HepG2 (cell line): ENCODE data around the gene MAP2K1. TPM values are rescaled to one million over a fixed set of nuclear protein-coding genes. Genes with fewer than 3 reads are reported as not detected.
A peak's percentile ranks its signal among the peaks of the same experiment; 100 is the strongest.

ENCODE experiments used
- ATAC-seq: fragments of 200-7000 bp; cut with Tn5 transposase; 3 replicates; pipeline ENCODE4 v1.9.1; 2020; ENCODE audit warnings: mild to moderate bottlenecking, moderate library complexity
- BruUV-seq: library from RNA; stranded (reverse); fragments of 400-500 nt; replicated peaks from 2 replicates; lab custom pipeline; 2021; lab: Mats Ljungman, UMichigan
- CTCF ChIA-PET: fragments of 300-600 bp; formaldehyde crosslinking; extraction: SDS; loops from one replicate; lab custom pipeline; 2021; ENCODE audit warnings: low total read pairs, inconsistent platforms, low intra/inter-chr PET ratio; lab: Yijun Ruan, JAX
- POLR2A ChIA-PET: fragments of 350-600 bp; sonication (Branson Sonifier 250); formaldehyde crosslinking; loops from one replicate; lab custom pipeline; 2020; ENCODE audit warnings: antibody characterized with exemption, inconsistent platforms; lab: Yijun Ruan, JAX
- DNase-seq: peaks from one replicate; pipeline ENCODE4 v3.0.0-alpha.2; 2015; ENCODE audit warnings: low spot score
- FAIRE-seq: peaks from 3 replicates; lab custom pipeline; 2011; peaks lifted over from hg19 to GRCh38; lab: Jason Lieb, UNC
- H2AFZ ChIP-seq: one replicate; pipeline ENCODE4 v1.6.1; 2011; ENCODE audit warnings: low read length, inconsistent platforms
- H3K27ac ChIP-seq: fragments of 300-600 bp; 3 replicates; pipeline ENCODE4 v1.8.0; 2011; ENCODE audit warnings: mixed run types, mild to moderate bottlenecking, mixed read lengths, low read length, inconsistent platforms; ENCODE audit not compliant: insufficient read depth; ENCODE audit errors: extremely low read length
- H3K27me3 ChIP-seq, 2 experiments: fragments of 200-600 bp in 1 of 2; 2 replicates in 1 of 2; 3 replicates in 1 of 2; pipeline versions ENCODE4 v1.6.0 to v1.8.0; 2011; ENCODE audit warnings: low read length in 2 of 2, mild to moderate bottlenecking in 2 of 2, moderate library complexity in 2 of 2, inconsistent platforms in 1 of 2; ENCODE audit not compliant: insufficient read depth in 2 of 2, control insufficient read depth in 1 of 2
- H3K36me3 ChIP-seq, 2 experiments: fragments of 200-600 bp in 1 of 2; replicated peaks in 1 of 2; 2 replicates in 1 of 2; 3 replicates in 1 of 2; pipeline versions ENCODE4 v1.5.1 to v1.8.0; 2011; ENCODE audit warnings: low read length in 2 of 2, inconsistent platforms in 1 of 2; ENCODE audit not compliant: insufficient read depth in 2 of 2, control insufficient read depth in 1 of 2
- H3K4me1 ChIP-seq: 2 replicates; pipeline ENCODE4 v1.5.1; 2012; ENCODE audit warnings: low read length, inconsistent platforms; ENCODE audit not compliant: insufficient read depth
- H3K4me2 ChIP-seq: 2 replicates; pipeline ENCODE4 v1.6.0; 2011; ENCODE audit warnings: low read depth, low read length, inconsistent platforms
- H3K4me3 ChIP-seq, 3 experiments: fragments of 200-600 bp in 1 of 3; sonication (generic), shearing (Covaris generic) in 1 of 3; replicated peaks in 1 of 3; 2 replicates each; pipeline ENCODE4 v1.5.1; 2011 to 2016; ENCODE audit warnings: low read length in 3 of 3, inconsistent platforms in 2 of 3, low read depth in 2 of 3, mild to moderate bottlenecking in 2 of 3, control low read depth in 1 of 3, mixed read lengths in 1 of 3; ENCODE audit not compliant: insufficient read depth in 1 of 3
- H3K79me2 ChIP-seq: one replicate; pipeline ENCODE4 v1.6.1; 2011; ENCODE audit warnings: low read length, inconsistent platforms; ENCODE audit not compliant: insufficient read depth
- H3K9ac ChIP-seq: 2 replicates; pipeline ENCODE4 v1.6.0; 2011; ENCODE audit warnings: mild to moderate bottlenecking, low read depth, low read length, inconsistent platforms; ENCODE audit not compliant: insufficient read depth
- H3K9me3 ChIP-seq: 2 replicates; pipeline ENCODE4 v1.5.1; 2012; ENCODE audit warnings: mild to moderate bottlenecking, low read length
- H4K20me1 ChIP-seq: 2 replicates; pipeline ENCODE4 v1.6.0; 2011; ENCODE audit warnings: inconsistent platforms, mild to moderate bottlenecking, low read length, moderate library complexity; ENCODE audit not compliant: insufficient read depth
- FOXP1 ChIP-seq, 2 experiments: fragments of 450-650 bp in 1 of 2; IDR thresholded peaks; 2 replicates each; pipeline ENCODE4 v1.6.1; 2017 to 2018; ENCODE audit warnings: antibody characterized with exemption in 1 of 2
- GABPB1 ChIP-seq: IDR thresholded peaks from 2 replicates; pipeline ENCODE4 v1.6.1; 2016; ENCODE audit warnings: mild to moderate bottlenecking, missing genetic modification reagents, moderate library complexity, missing compliant biosample characterization
- LCORL ChIP-seq, 2 experiments: fragments of 450-650 bp in 1 of 2; sonication (generic) in 1 of 2; formaldehyde crosslinking in 1 of 2; IDR thresholded peaks; 2 replicates each; pipeline versions ENCODE4 v1.5.0 to v1.6.1; 2017 to 2020; ENCODE audit warnings: antibody characterized with exemption in 1 of 2, missing genetic modification reagents in 1 of 2
- MAFK ChIP-seq, 2 experiments: IDR thresholded peaks in 1 of 2; conservative IDR thresholded peaks in 1 of 2; 2 replicates each; pipeline ENCODE4 v1.6.1; 2011; ENCODE audit warnings: improper control_type of control experiment in 2 of 2, low read length in 2 of 2
- MTF1 ChIP-seq: sonication (generic); formaldehyde crosslinking; IDR thresholded peaks from 2 replicates; pipeline ENCODE4 v1.5.0; 2020; ENCODE audit warnings: missing genetic modification reagents
- U2AF1 ChIP-seq: fragments of 200-400 bp; formaldehyde crosslinking; optimal IDR thresholded peaks from 2 replicates; pipeline ENCODE3; 2017; ENCODE audit warnings: mild to moderate bottlenecking, low read depth, low read length
- WIZ ChIP-seq: sonication (generic); formaldehyde crosslinking; IDR thresholded peaks from 2 replicates; pipeline ENCODE4 v1.5.1; 2020; ENCODE audit warnings: mild to moderate bottlenecking, missing genetic modification reagents
- ZC3H4 ChIP-seq: sonication (generic); formaldehyde crosslinking; IDR thresholded peaks from 2 replicates; pipeline ENCODE4 v1.4.0; 2020; ENCODE audit warnings: missing genetic modification reagents, borderline replicate concordance
- ZNF205 ChIP-seq: IDR thresholded peaks from 2 replicates; pipeline ENCODE4 v1.6.1; 2018; ENCODE audit warnings: missing biosample characterization, missing genetic modification reagents
- ZNF430 ChIP-seq: sonication (generic); formaldehyde crosslinking; IDR thresholded peaks from 2 replicates; pipeline ENCODE4 v1.9.0; 2021; ENCODE audit warnings: mild to moderate bottlenecking, missing genetic modification reagents
- ZNF607 ChIP-seq: sonication (generic); formaldehyde crosslinking; IDR thresholded peaks from 2 replicates; pipeline ENCODE4 v1.5.1; 2020; ENCODE audit warnings: missing genetic modification reagents, mild to moderate bottlenecking, borderline replicate concordance
- ZNF747 ChIP-seq: sonication (generic); formaldehyde crosslinking; IDR thresholded peaks from 2 replicates; pipeline ENCODE4 v1.8.1; 2023; ENCODE audit warnings: missing genetic modification reagents, mild to moderate bottlenecking, borderline replicate concordance
- WGBS: methylation state at CpG from one replicate; pipeline ENCODE4 v1.1.6; 2017; ENCODE audit warnings: low lambda C conversion rate; 5-methylcytosine and 5-hydroxymethylcytosine counted together
- in situ Hi-C: cut with HindIII; loops from 2 replicates; pipeline ENCODE4 v1.10.0; 2017; ENCODE audit warnings: low pct_unique_long_range_greater_than_20kb; ENCODE audit not compliant: extremely low pct_ligation_motif_present
- intact Hi-C: fragments of 100-400 bp; cut with micrococcal nuclease; formaldehyde crosslinking; loops from one replicate; pipeline ENCODE4 v1.10.0; 2022; ENCODE audit not compliant: unreplicated experiment
- polyA plus RNA-seq, 8 experiments: library from polyadenylated mRNA; depleted of rRNA in 3 of 8; stranded (reverse) in 7 of 8; unstranded in 1 of 8; fragments of >200 nt; fragmentation: Illumina TruSeq in 4 of 8; extraction: Trizol in 4 of 8; gene quantifications; 2 replicates each; pipeline versions ENCODE4 v1.2.1 to v1.2.3, GENCODE V29; 2011 to 2016; ENCODE audit warnings: low read depth in 4 of 8, missing spikeins in 1 of 8, mixed read lengths in 1 of 8; ENCODE audit not compliant: insufficient read depth in 1 of 8
- total RNA-seq, 5 experiments: library from RNA; depleted of rRNA; stranded (reverse); fragments of >200 nt; fragmentation: Illumina TruSeq; extraction: Trizol; gene quantifications; 2 replicates each; pipeline ENCODE4 v1.2.3, GENCODE V29; 2016; ENCODE audit warnings: low read depth in 1 of 5
- TF ChIP-seq, protein P1 (sequence below): IDR thresholded peaks from 2 replicates; pipeline ENCODE4 v1.6.1; 2018; ENCODE audit warnings: missing genetic modification reagents
- TF ChIP-seq, protein P2 (sequence below): sonication (generic); formaldehyde crosslinking; IDR thresholded peaks from 2 replicates; pipeline ENCODE4 v1.4.0; 2020; ENCODE audit warnings: missing genetic modification reagents
- TF ChIP-seq, protein P3 (sequence below), 2 experiments: sonication (generic) in 1 of 2; formaldehyde crosslinking in 1 of 2; IDR thresholded peaks; 2 replicates each; pipeline versions ENCODE4 v1.5.1 to v1.6.1; 2011 to 2020; ENCODE audit warnings: borderline replicate concordance in 1 of 2, low read depth in 1 of 2, low read length in 1 of 2, mild to moderate bottlenecking in 1 of 2, missing genetic modification reagents in 1 of 2, moderate library complexity in 1 of 2
- TF ChIP-seq, protein P4 (sequence below): sonication (generic); formaldehyde crosslinking; IDR thresholded peaks from 2 replicates; pipeline ENCODE4 v1.5.0; 2020; ENCODE audit warnings: missing genetic modification reagents, mild to moderate bottlenecking, borderline replicate concordance

MAP2K1 gene
- total and polyA plus RNA-seq, 2 of the 13 experiments (the other 11 are each of a cell fraction or from before 2014, with no cell fraction given): 24.1 to 49.2 TPM

DNA sequence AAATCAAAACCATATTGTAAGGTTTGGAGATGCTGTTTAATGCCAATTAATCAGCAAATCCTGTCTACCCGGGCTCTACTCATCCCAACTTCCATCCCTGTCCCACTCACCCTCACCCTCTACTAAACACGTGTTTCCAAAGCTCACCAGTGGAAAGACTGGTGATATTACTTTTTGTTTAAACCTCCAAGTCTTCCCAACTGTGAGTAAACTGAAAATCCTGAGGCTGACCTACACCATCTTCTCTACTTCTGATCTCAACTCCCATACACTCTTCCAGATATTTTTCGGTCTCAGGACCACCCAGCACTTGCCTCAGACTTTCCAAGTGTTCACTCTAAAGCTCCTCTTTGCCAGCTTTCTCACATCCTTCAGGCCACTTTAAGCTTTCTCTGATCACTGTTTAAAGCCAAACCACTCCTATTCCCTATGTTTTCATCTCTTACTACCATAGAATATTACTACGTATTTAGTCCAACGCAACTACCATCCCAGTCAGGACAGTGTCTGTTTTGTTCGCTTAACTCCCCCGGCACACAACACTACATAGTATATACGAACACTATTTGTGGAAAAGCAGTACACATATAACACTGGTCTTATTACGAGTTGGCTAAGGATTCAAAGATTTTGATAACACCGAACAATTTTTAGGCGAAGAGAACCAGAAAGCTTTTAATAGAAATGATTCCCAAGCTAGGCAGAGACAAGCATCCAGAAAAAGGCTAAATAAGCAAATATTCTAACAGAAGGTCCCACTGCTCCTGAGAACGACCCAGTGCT is 117.3 kb downstream of the MAP2K1 start:
- TSS peak; percentile 69 for BruUV-seq
- POLR2A ChIA-PET: interaction anchor here (0.5 to 1.3 kb wide), 2 partner anchors 9 to 121 kb away, joined by 3 read pairs; no protein-coding TSS in a partner anchor
- no peak for DNase-seq
- CTCF ChIA-PET: no interaction called here
- intact Hi-C loops (no loop called here), in situ Hi-C loops (no loop called here)
- Histone ChIP-seq H3K4me3 (peak overlapping the region; percentile 69 to 100 (median 88)), H3K27me3 (peaks cover 0 to 5% of the 10 kb centered on the region in 2 experiments; a peak in 1 of 5 replicates), H3K79me2 (peaks cover 55% of the 10 kb centered on the region), H3K4me2 (peak overlapping the region; percentile 93), H3K4me1 (peaks cover 50% of the 10 kb centered on the region), H2AFZ (no peak overlapping the region), H3K27ac (peak overlapping the region; percentile 89), H3K9me3 (no peaks in the 10 kb centered on the region), H3K36me3 (peaks cover 6 to 42% of the 10 kb centered on the region in 2 experiments; a peak in 4 of 5 replicates), H4K20me1 (peaks cover 31% of the 10 kb centered on the region), H3K9ac (peak overlapping the region; percentile 96)
- ATAC-seq: no peak
- FAIRE-seq: no peak
- WGBS: under 1% methylated on average over 12 of the region's 12 CpGs
- TF ChIP-seq U2AF1 (peak; percentile 66), LCORL (IDR thresholded peaks at IDR 0.05) (no peak), LCORL (CRISPR knock-in tag; IDR thresholded peaks at IDR 0.05) (no peak), ZNF607 (no peak), GABPB1 (no peak), MTF1 (CRISPR knock-in tag) (no peak), ZNF747 (CRISPR knock-in tag) (no peak), ZNF205 (CRISPR knock-in tag) (0 out of 2 replicates have a peak, but pooled peaks have one; percentile 5), ZC3H4 (CRISPR knock-in tag) (no peak), ZNF430 (no peak), FOXP1 (IDR thresholded peaks at IDR 0.05) (no peak), FOXP1 (CRISPR knock-in tag; IDR thresholded peaks at IDR 0.05) (no peak), WIZ (CRISPR knock-in tag) (no peak), MAFK (conservative IDR thresholded peaks at IDR 0.05 in 1 of 2, IDR thresholded peaks at IDR 0.05 in 1 of 2; ENCODE audit: low read length in 2 of 2) (peak; percentile 24 to 32; a peak in 1 of 4 replicates)
- TF ChIP-seq, protein P1, sequence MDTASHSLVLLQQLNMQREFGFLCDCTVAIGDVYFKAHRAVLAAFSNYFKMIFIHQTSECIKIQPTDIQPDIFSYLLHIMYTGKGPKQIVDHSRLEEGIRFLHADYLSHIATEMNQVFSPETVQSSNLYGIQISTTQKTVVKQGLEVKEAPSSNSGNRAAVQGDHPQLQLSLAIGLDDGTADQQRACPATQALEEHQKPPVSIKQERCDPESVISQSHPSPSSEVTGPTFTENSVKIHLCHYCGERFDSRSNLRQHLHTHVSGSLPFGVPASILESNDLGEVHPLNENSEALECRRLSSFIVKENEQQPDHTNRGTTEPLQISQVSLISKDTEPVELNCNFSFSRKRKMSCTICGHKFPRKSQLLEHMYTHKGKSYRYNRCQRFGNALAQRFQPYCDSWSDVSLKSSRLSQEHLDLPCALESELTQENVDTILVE (CRISPR knock-in tag): no peak
- TF ChIP-seq, protein P2, sequence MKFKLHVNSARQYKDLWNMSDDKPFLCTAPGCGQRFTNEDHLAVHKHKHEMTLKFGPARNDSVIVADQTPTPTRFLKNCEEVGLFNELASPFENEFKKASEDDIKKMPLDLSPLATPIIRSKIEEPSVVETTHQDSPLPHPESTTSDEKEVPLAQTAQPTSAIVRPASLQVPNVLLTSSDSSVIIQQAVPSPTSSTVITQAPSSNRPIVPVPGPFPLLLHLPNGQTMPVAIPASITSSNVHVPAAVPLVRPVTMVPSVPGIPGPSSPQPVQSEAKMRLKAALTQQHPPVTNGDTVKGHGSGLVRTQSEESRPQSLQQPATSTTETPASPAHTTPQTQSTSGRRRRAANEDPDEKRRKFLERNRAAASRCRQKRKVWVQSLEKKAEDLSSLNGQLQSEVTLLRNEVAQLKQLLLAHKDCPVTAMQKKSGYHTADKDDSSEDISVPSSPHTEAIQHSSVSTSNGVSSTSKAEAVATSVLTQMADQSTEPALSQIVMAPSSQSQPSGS (CRISPR knock-in tag): no peak
- TF ChIP-seq, protein P3, sequence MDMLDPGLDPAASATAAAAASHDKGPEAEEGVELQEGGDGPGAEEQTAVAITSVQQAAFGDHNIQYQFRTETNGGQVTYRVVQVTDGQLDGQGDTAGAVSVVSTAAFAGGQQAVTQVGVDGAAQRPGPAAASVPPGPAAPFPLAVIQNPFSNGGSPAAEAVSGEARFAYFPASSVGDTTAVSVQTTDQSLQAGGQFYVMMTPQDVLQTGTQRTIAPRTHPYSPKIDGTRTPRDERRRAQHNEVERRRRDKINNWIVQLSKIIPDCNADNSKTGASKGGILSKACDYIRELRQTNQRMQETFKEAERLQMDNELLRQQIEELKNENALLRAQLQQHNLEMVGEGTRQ (IDR thresholded peaks at IDR 0.05; ENCODE audit: low read depth, low read length): no peak
- TF ChIP-seq, protein P3 (CRISPR knock-in tag; IDR thresholded peaks at IDR 0.05; ENCODE audit: borderline replicate concordance): no peak
- TF ChIP-seq, protein P4, sequence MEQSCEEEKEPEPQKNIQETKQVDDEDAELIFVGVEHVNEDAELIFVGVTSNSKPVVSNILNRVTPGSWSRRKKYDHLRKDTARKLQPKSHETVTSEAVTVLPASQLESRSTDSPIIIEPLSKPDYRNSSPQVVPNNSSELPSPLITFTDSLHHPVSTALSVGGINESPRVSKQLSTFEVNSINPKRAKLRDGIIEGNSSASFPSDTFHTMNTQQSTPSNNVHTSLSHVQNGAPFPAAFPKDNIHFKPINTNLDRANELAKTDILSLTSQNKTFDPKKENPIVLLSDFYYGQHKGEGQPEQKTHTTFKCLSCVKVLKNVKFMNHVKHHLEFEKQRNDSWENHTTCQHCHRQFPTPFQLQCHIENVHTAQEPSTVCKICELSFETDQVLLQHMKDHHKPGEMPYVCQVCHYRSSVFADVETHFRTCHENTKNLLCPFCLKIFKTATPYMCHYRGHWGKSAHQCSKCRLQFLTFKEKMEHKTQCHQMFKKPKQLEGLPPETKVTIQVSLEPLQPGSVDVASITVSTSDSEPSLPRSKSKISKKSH: no peak
